Colon (tissue), 2 donors: ENCODE data around the gene C1QTNF4.

Source experiments
- FAIRE-seq: peaks from 2 replicates; lab custom pipeline; 2012; peaks lifted over from hg19 to GRCh38; lab: Jason Lieb, UNC
- donor health status: control.
- donor health status: control.

C1QTNF4 gene

GRCh38 chr11:47592970-47593369 is 1.2 kb downstream of the C1QTNF4 start:
- no peak for FAIRE-seq

- no peak for FAIRE-seq
Observed at GRCh38 chr11:47592251-47592650, 2.0 kb downstream of the C1QTNF4 start.

- FAIRE-seq = no peak
Observed at GRCh38 chr11:47591764-47592163, 2.4 kb downstream of the C1QTNF4 start.

- no peak for FAIRE-seq
Observed at GRCh38 chr11:47589977-47590861, 4.0 kb downstream of the C1QTNF4 start.

GRCh38 chr11:47589584-47589976 is 4.6 kb downstream of the C1QTNF4 start:
- FAIRE-seq = no peak

GRCh38 chr11:47589118-47589517 is 5.1 kb downstream of the C1QTNF4 start:
- FAIRE-seq = no peak

GRCh38 chr11:47587723-47588326 is 6.4 kb downstream of the C1QTNF4 start:
- no peak for FAIRE-seq

GRCh38 chr11:47587039-47587716 is 7.0 kb downstream of the C1QTNF4 start:
- no peak for FAIRE-seq

GRCh38 chr11:47586098-47586855 is 7.9 kb downstream of the C1QTNF4 start, which contains the start of gene FAM180B:
Gene FAM180B, plus strand, starts transcription at chr11:47586678. Its CDS starts 91 bp downstream, at chr11:47586769.
- FAIRE-seq = no peak

GRCh38 chr11:47583844-47584243 is 10.4 kb downstream of the C1QTNF4 start:
- FAIRE-seq = no peak

- FAIRE-seq = no peak
Observed at GRCh38 chr11:47578524-47579494, 15.4 kb downstream of the C1QTNF4 start, which contains the start of the genes KBTBD4 and NDUFS3. Gene KBTBD4, minus strand, starts transcription at chr11:47578970. Its CDS starts 19 bp downstream, at chr11:47578951. Gene NDUFS3, plus strand, starts transcription at chr11:47579074. Its CDS starts 18 bp downstream, at chr11:47579092.

- no peak for FAIRE-seq
Observed at GRCh38 chr11:47577460-47578041, 16.7 kb downstream of the C1QTNF4 start.

GRCh38 chr11:47573321-47573720 is 20.9 kb downstream of the C1QTNF4 start:
- FAIRE-seq = no peak

- FAIRE-seq = no peak
Observed at GRCh38 chr11:47572715-47573255, 21.4 kb downstream of the C1QTNF4 start.

- FAIRE-seq = no peak
Observed at GRCh38 chr11:47571895-47572294, 22.3 kb downstream of the C1QTNF4 start.

- no peak for FAIRE-seq
Observed at GRCh38 chr11:47571357-47571729, 22.9 kb downstream of the C1QTNF4 start.

GRCh38 chr11:47570651-47571356 is 23.4 kb downstream of the C1QTNF4 start:
- FAIRE-seq = no peak

GRCh38 chr11:47569646-47570045 is 24.6 kb downstream of the C1QTNF4 start:
- FAIRE-seq = no peak

- FAIRE-seq = no peak
Observed at GRCh38 chr11:47566149-47566698, 28.0 kb downstream of the C1QTNF4 start.
